B cell (primary cell): ENCODE data around the gene XPNPEP1. TPM values are rescaled to one million over a fixed set of nuclear protein-coding genes. Genes with fewer than 3 reads are reported as not detected.

ENCODE experiments used
- ATAC-seq: fragments of 200-7000 bp; cut with Tn5 transposase; one replicate; pipeline ENCODE4 v1.10.0; 2021; ENCODE audit warnings: low read depth, mild to moderate bottlenecking, moderate number of reproducible peaks, moderate library complexity
- CTCF ChIA-PET: fragments of 350-600 bp; sonication (Branson Sonifier 250); formaldehyde crosslinking; loops from one replicate; lab custom pipeline; 2021; ENCODE audit warnings: antibody characterized with exemption, inconsistent platforms; lab: Charles Lee
- POLR2A ChIA-PET: fragments of 350-600 bp; sonication (Branson Sonifier 250); formaldehyde crosslinking; loops from one replicate; lab custom pipeline; 2021; ENCODE audit warnings: antibody characterized with exemption; lab: Charles Lee
- DNase-seq: peaks from one replicate; pipeline ENCODE4 v3.0.0; 2013
- H2AFZ ChIP-seq: 2 replicates; pipeline ENCODE4 v1.6.1; 2012; ENCODE audit warnings: mild to moderate bottlenecking, low read depth, low read length; ENCODE audit not compliant: insufficient read depth, poor library complexity, severe bottlenecking
- H3K27ac ChIP-seq, 2 donors: 1 replicate in 1 of 2; 2 replicates in 1 of 2; pipeline ENCODE4 v1.5.1; 2012 to 2013; ENCODE audit warnings: low read length in 2 of 2, mild to moderate bottlenecking in 2 of 2, moderate library complexity in 1 of 2
- H3K27me3 ChIP-seq, 4 experiments: fragments of 200-600 bp in 1 of 4; sonication (generic) in 1 of 4; replicated peaks in 1 of 4; 1 replicate in 2 of 4; 2 replicates in 2 of 4; pipeline versions ENCODE4 v1.6.1 to v1.7.0; 2013 to 2016; ENCODE audit warnings: low read length in 3 of 4, mild to moderate bottlenecking in 2 of 4, mixed read lengths in 1 of 4, moderate library complexity in 1 of 4; ENCODE audit not compliant: insufficient read depth in 4 of 4, control insufficient read depth in 3 of 4; ENCODE audit errors: control extremely low read depth in 1 of 4
- H3K36me3 ChIP-seq, 2 experiments: replicated peaks in 1 of 2; 1 replicate in 1 of 2; 2 replicates in 1 of 2; pipeline versions ENCODE4 v1.6.1 to v1.7.1; 2013; ENCODE audit warnings: low read length in 1 of 2; ENCODE audit not compliant: insufficient read depth in 2 of 2, control insufficient read depth in 1 of 2; ENCODE audit errors: control extremely low read depth in 1 of 2, extremely low read depth in 1 of 2
- H3K4me1 ChIP-seq, 2 donors: fragments of 200-600 bp in 1 of 2; sonication (generic) in 1 of 2; 1 replicate in 1 of 2; 2 replicates in 1 of 2; pipeline versions ENCODE4 v1.5.1 to v1.6.1; 2013 to 2017; ENCODE audit warnings: low read length in 2 of 2; ENCODE audit not compliant: control insufficient read depth in 2 of 2, insufficient read depth in 2 of 2
- H3K4me2 ChIP-seq: replicated peaks from 2 replicates; pipeline ENCODE3; 2012; ENCODE audit warnings: mild to moderate bottlenecking, low read depth, low read length; ENCODE audit not compliant: poor library complexity, severe bottlenecking
- H3K4me3 ChIP-seq, 5 experiments: fragments of 200-600 bp in 1 of 5; sonication (generic) in 1 of 5; 1 replicate in 3 of 5; 2 replicates in 2 of 5; pipeline versions ENCODE4 v1.5.1 to v1.7.0; 2011 to 2016; ENCODE audit warnings: low read length in 4 of 5, mild to moderate bottlenecking in 4 of 5, low read depth in 2 of 5, control low read depth in 1 of 5, moderate library complexity in 1 of 5; ENCODE audit not compliant: insufficient read depth in 1 of 5; ENCODE audit errors: control extremely low read depth in 1 of 5, extremely low read depth in 1 of 5
- H3K79me2 ChIP-seq: fragments of 200-600 bp; sonication (generic); one replicate; pipeline ENCODE4 v1.6.0; 2016; ENCODE audit warnings: low read length; ENCODE audit not compliant: control insufficient read depth, insufficient read depth
- H3K9ac ChIP-seq: fragments of 200-600 bp; sonication (generic); 2 replicates; pipeline ENCODE4 v1.6.1; 2017; ENCODE audit warnings: mild to moderate bottlenecking, low read length, moderate library complexity
- H3K9me3 ChIP-seq, 3 donors: one replicate each; pipeline versions ENCODE4 v1.6.1 to v1.7.1; 2013; ENCODE audit warnings: low read length in 2 of 3; ENCODE audit not compliant: control insufficient read depth in 2 of 3, insufficient read depth in 1 of 3; ENCODE audit errors: control extremely low read depth in 1 of 3
- H4K20me1 ChIP-seq: 2 replicates; pipeline ENCODE4 v1.6.0; 2012; ENCODE audit warnings: mild to moderate bottlenecking, low read length; ENCODE audit not compliant: insufficient read depth, control insufficient read depth, poor library complexity, severe bottlenecking
- H3K27ac Mint-ChIP-seq: one replicate; pipeline ENCODE4 v1.8.0; 2021; ENCODE audit warnings: mixed read lengths
- H3K27me3 Mint-ChIP-seq: one replicate; pipeline ENCODE4 v1.8.0; 2021; ENCODE audit warnings: mixed read lengths
- H3K4me1 Mint-ChIP-seq: one replicate; pipeline ENCODE4 v1.8.0; 2021; ENCODE audit warnings: mixed read lengths
- H3K4me3 Mint-ChIP-seq: one replicate; pipeline ENCODE4 v1.8.0; 2021; ENCODE audit warnings: mixed read lengths
- H3K9me3 Mint-ChIP-seq: one replicate; pipeline ENCODE4 v1.8.0; 2022; ENCODE audit warnings: mixed read lengths; ENCODE audit not compliant: insufficient read depth
- EZH2 ChIP-seq: IDR thresholded peaks from 2 replicates; pipeline ENCODE4 v1.6.1; 2012; ENCODE audit warnings: borderline replicate concordance, low read depth, mild to moderate bottlenecking, moderate library complexity, low read length; ENCODE audit not compliant: insufficient read depth, poor library complexity, severe bottlenecking
- WGBS: methylation state at CpG from one replicate; pipeline ENCODE4 v1.1.5; 2013; ENCODE audit warnings: missing lambda C conversion rate; ENCODE audit not compliant: insufficient coverage; 5-methylcytosine and 5-hydroxymethylcytosine counted together
- intact Hi-C: fragments of 100-400 bp; cut with micrococcal nuclease; formaldehyde crosslinking; loops from one replicate; pipeline ENCODE4 v1.10.0; 2022
- polyA plus RNA-seq: library from polyadenylated mRNA; depleted of rRNA; stranded (reverse); fragments of >200 nt; gene quantifications from 2 replicates; pipeline ENCODE4 v1.2.3, GENCODE V29; 2012
- total RNA-seq, 2 donors: library from RNA; stranded (reverse); fragments of 120-200 nt in 1 of 2; gene quantifications; 1 replicate in 1 of 2; 2 replicates in 1 of 2; pipeline versions ENCODE4 v1.2.3 to v1.2.4, GENCODE V29; 2013 to 2022
- TF ChIP-seq, protein P1 (sequence below): fragments of 200-600 bp; IDR thresholded peaks from one replicate; pipeline ENCODE4 v1.8.0; 2022; ENCODE audit warnings: antibody characterized with exemption, mild to moderate bottlenecking

XPNPEP1 gene
- total and polyA plus RNA-seq, 2 donors (not counting 1 experiment from before 2014, with no cell fraction given) = 60.6 to 70.8 TPM

DNA sequence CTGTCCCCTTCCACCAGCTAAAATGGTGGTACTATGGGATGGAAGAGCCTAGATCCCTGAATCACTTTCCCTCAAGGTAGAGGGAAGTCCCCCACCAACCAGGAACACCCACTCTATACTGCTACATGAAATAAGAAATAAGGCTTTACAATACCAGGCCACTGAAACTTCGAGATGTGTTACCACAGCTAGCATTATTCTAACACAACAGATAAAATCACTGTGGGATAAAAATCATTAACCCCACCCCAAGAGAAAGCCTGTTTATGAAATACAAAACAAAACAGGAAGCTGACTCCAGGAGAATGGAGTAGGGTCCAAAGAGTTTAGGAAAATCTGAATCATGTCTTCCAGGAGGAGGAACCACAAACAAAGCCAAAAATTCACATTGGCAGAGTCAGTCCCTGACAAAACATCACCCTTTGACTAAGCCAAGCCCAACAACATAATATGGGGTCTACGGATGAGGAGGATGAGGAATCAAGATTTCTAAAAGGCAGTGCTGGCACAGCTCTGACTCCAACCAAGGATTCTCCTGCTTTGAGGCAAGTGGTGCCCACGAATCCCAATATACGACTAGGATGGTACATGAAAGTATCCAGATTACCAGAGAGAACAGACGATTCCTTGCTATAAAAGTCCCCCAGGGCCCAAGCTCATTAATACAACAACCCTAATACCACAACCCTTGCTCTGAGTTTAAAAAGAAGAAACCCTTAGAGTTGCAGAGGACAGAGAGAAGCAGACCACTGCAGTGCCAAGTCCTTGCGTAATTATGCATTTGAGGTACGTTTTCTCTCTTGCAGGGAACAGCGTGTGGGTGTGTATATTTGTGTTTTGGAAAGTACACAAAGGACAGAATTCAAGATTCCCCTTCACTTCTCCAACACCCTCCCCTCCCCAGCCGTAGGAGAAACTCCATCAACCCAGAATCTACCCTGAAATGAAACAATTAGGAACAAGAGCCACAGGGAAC is 23.7 kb downstream of the XPNPEP1 start:
- no peak overlapping the region for H3K4me2 ChIP-seq
- no peak overlapping the region for H2AFZ ChIP-seq
- ChIA-PET CTCF (interaction anchor here (1.1 to 3.4 kb wide), 2 partner anchors 9 to 16 kb away, joined by 3 to 21 read pairs; no protein-coding TSS in a partner anchor), POLR2A (no interaction called here)
- ATAC-seq (no peak), DNase-seq (no peak)
- no peak overlapping the region for H3K27ac ChIP-seq
- H3K36me3 ChIP-seq = peaks cover 1 to 19% of the 10 kb centered on the region in 2 experiments
- H3K27me3 ChIP-seq = no peaks in the 10 kb centered on the region
- peaks cover 4% of the 10 kb centered on the region in 2 donors for H3K4me1 ChIP-seq
- no peak overlapping the region for H3K9ac ChIP-seq
- H4K20me1 ChIP-seq = peaks cover 24% of the 10 kb centered on the region
- H3K4me3 Mint-ChIP-seq = no peak overlapping the region
- peaks cover 50% of the 10 kb centered on the region for H3K79me2 ChIP-seq
- H3K27me3 Mint-ChIP-seq = no peaks in the 10 kb centered on the region
- no peak overlapping the region for H3K4me3 ChIP-seq
- 100% methylated on average over 5 of the region's 9 CpGs for WGBS
- H3K27ac Mint-ChIP-seq = no peak overlapping the region
- TF ChIP-seq, protein P1, sequence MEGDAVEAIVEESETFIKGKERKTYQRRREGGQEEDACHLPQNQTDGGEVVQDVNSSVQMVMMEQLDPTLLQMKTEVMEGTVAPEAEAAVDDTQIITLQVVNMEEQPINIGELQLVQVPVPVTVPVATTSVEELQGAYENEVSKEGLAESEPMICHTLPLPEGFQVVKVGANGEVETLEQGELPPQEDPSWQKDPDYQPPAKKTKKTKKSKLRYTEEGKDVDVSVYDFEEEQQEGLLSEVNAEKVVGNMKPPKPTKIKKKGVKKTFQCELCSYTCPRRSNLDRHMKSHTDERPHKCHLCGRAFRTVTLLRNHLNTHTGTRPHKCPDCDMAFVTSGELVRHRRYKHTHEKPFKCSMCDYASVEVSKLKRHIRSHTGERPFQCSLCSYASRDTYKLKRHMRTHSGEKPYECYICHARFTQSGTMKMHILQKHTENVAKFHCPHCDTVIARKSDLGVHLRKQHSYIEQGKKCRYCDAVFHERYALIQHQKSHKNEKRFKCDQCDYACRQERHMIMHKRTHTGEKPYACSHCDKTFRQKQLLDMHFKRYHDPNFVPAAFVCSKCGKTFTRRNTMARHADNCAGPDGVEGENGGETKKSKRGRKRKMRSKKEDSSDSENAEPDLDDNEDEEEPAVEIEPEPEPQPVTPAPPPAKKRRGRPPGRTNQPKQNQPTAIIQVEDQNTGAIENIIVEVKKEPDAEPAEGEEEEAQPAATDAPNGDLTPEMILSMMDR = no peak
- TF ChIP-seq EZH2 = no peak
- H3K4me1 Mint-ChIP-seq = peaks cover 30% of the 10 kb centered on the region
- intact Hi-C loops = no loop called here
- no peaks in the 10 kb centered on the region for H3K9me3 ChIP-seq
- H3K9me3 Mint-ChIP-seq = peaks cover 2% of the 10 kb centered on the region
